DOHH2 (cell line): ENCODE measurements around the gene TREM1.

Experiments used
- EZH2phosphoT487 ChIP-seq: fragments of 200-600 bp; sonication (generic); IDR thresholded peaks from 2 replicates; pipeline ENCODE4 v1.6.1; 2017; ENCODE audit warnings: borderline replicate concordance, mild to moderate bottlenecking, antibody characterized with exemption, low read length, moderate library complexity, mixed read lengths
- TF ChIP-seq, protein P1 (sequence below): fragments of 200-600 bp; sonication (generic); IDR thresholded peaks from one replicate; pipeline ENCODE4 v1.5.1; 2014; ENCODE audit warnings: antibody characterized with exemption, mild to moderate bottlenecking, low read depth, low read length; ENCODE audit not compliant: poor library complexity, severe bottlenecking

GRCh38 chr6:41280381-41281057, 6.0 kb downstream of the TREM1 start:
- TF ChIP-seq, protein P1, sequence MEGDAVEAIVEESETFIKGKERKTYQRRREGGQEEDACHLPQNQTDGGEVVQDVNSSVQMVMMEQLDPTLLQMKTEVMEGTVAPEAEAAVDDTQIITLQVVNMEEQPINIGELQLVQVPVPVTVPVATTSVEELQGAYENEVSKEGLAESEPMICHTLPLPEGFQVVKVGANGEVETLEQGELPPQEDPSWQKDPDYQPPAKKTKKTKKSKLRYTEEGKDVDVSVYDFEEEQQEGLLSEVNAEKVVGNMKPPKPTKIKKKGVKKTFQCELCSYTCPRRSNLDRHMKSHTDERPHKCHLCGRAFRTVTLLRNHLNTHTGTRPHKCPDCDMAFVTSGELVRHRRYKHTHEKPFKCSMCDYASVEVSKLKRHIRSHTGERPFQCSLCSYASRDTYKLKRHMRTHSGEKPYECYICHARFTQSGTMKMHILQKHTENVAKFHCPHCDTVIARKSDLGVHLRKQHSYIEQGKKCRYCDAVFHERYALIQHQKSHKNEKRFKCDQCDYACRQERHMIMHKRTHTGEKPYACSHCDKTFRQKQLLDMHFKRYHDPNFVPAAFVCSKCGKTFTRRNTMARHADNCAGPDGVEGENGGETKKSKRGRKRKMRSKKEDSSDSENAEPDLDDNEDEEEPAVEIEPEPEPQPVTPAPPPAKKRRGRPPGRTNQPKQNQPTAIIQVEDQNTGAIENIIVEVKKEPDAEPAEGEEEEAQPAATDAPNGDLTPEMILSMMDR: no peak
- TF ChIP-seq EZH2phosphoT487: no peak
